Measurements from ENCODE around the gene NCEH1. TPM values are rescaled to one million over a fixed set of nuclear protein-coding genes. Genes with fewer than 3 reads are reported as not detected.

NCEH1 gene
- total and polyA plus RNA-seq, 2 experiments from 2014 or later = 1.8 to 4.9 TPM

GRCh38 chr3:172606021-172606420 is 104.8 kb downstream of the NCEH1 start:
- Histone ChIP-seq H3K4me2 (no peak overlapping the region), H3K4me3 (no peak overlapping the region), H3K79me2 (replicated peaks; ENCODE audit: insufficient read depth) (no peaks in the 10 kb centered on the region), H3K27me3 (ENCODE audit: insufficient read depth) (no peaks in the 10 kb centered on the region), H3K36me3 (ENCODE audit: insufficient read depth) (no peaks in the 10 kb centered on the region), H3F3A (replicated peaks; ENCODE audit: low read depth) (no peaks in the 10 kb centered on the region), H2AFZ (no peak overlapping the region), H3K27ac (ENCODE audit: low read depth) (no peak overlapping the region), H3K9me2 (ENCODE audit: insufficient read depth) (no peaks in the 10 kb centered on the region; the same call in 1 of the 2 replicates), H3K4me1 (ENCODE audit: insufficient read depth) (peaks cover 10% of the 10 kb centered on the region; the same call in 1 of the 2 replicates), H4K20me1 (replicated peaks; ENCODE audit: insufficient read depth) (no peaks in the 10 kb centered on the region)
- Mint-ChIP-seq H3K27ac (no peak overlapping the region), H3K27me3 (ENCODE audit: insufficient read depth, low read depth, poor library complexity) (no peaks in the 10 kb centered on the region), H3K9me3 (peaks cover 16% of the 10 kb centered on the region), H3K36me3 (ENCODE audit: low read depth) (peaks cover 18% of the 10 kb centered on the region), H3K4me3 (no peak overlapping the region), H3K4me1 (peaks cover 22% of the 10 kb centered on the region)
- no peak for DNase-seq (ENCODE audit: low spot score)
- no peak for TF ChIP-seq EZH2phosphoT487 (IDR thresholded peaks at IDR 0.05; ENCODE audit: unreplicated experiment)
- TF ChIP-seq ZNF331 (CRISPR knock-in tag; IDR thresholded peaks at IDR 0.05; ENCODE audit: low read depth) = no peak
- TF ChIP-seq EZH2 (IDR thresholded peaks at IDR 0.05; ENCODE audit: low read depth, unreplicated experiment) = no peak
- no peak for TF ChIP-seq REST (IDR thresholded peaks at IDR 0.05; ENCODE audit: unreplicated experiment)
- no peak for TF ChIP-seq CREB1 (CRISPR knock-in tag; IDR thresholded peaks at IDR 0.05; ENCODE audit: low read depth)
- TF ChIP-seq JUNB (IDR thresholded peaks at IDR 0.05; ENCODE audit: unreplicated experiment) = no peak
- no peak for TF ChIP-seq CTCF (conservative IDR thresholded peaks at IDR 0.05; ENCODE audit: low read depth in 2 of 2)
- no peak for TF ChIP-seq STAT1 (IDR thresholded peaks at IDR 0.05; ENCODE audit: unreplicated experiment)
- no peak for TF ChIP-seq POLR2AphosphoS5 (IDR thresholded peaks at IDR 0.05; ENCODE audit: low read depth)
- no peak for TF ChIP-seq ZNF114 (CRISPR knock-in tag; IDR thresholded peaks at IDR 0.05)
- no peak for TF ChIP-seq ZNF462 (CRISPR knock-in tag; IDR thresholded peaks at IDR 0.05)
- no peak for TF ChIP-seq ETS1 (IDR thresholded peaks at IDR 0.05)
- no peak for TF ChIP-seq NANOG (IDR thresholded peaks at IDR 0.05; ENCODE audit: borderline replicate concordance)
- ATAC-seq = no peak
